K562 (cell line): ENCODE data around the gene BST1. TPM values are rescaled to one million over a fixed set of nuclear protein-coding genes. Genes with fewer than 3 reads are reported as not detected.

ENCODE experiments used
- ATAC-seq: fragments of 200-7000 bp; cut with Tn5 transposase; 3 replicates; pipeline ENCODE4 v1.9.1; 2020; ENCODE audit warnings: moderate library complexity
- BruUV-seq: library from RNA; stranded (reverse); fragments of 400-500 nt; replicated peaks from 2 replicates; lab custom pipeline; 2021; lab: Mats Ljungman, UMichigan
- CTCF ChIA-PET: fragments of 300-600 bp; formaldehyde crosslinking; extraction: SDS; loops from one replicate; lab custom pipeline; 2021; ENCODE audit warnings: low intra/inter-chr PET ratio; lab: Yijun Ruan, JAX
- POLR2A ChIA-PET: fragments of 300-600, 350-650 bp; sonication (Branson Sonifier 250); formaldehyde crosslinking; extraction: SDS; loops from one replicate; lab custom pipeline; 2021; ENCODE audit warnings: antibody characterized with exemption, inconsistent platforms; lab: Yijun Ruan, JAX
- DNase-seq, 4 experiments: peaks; one replicate each; pipeline versions ENCODE4 v3.0.0 to v3.0.0-alpha.2; 2011 to 2018; ENCODE audit warnings: low spot score in 3 of 4, mixed read lengths in 3 of 4; ENCODE audit errors: extremely low read depth in 1 of 4
- FAIRE-seq: peaks from 2 replicates; lab custom pipeline; 2011; peaks lifted over from hg19 to GRCh38; lab: Jason Lieb, UNC
- H2AFZ ChIP-seq: 2 replicates; pipeline ENCODE4 v1.6.0; 2011; ENCODE audit warnings: low read depth, low read length, control low read depth, inconsistent platforms
- H3K27ac ChIP-seq: fragments of 200-600 bp; 3 replicates; pipeline ENCODE4 v1.8.0; 2011; ENCODE audit warnings: low read depth, mild to moderate bottlenecking, control low read depth, inconsistent platforms, low read length, moderate library complexity, mixed read lengths; ENCODE audit errors: extremely low read depth
- H3K27me3 ChIP-seq, 2 experiments: fragments of 300-600 bp in 1 of 2; 2 replicates in 1 of 2; 3 replicates in 1 of 2; pipeline versions ENCODE4 v1.6.0 to v1.8.0; 2011; ENCODE audit warnings: inconsistent platforms in 2 of 2, low read length in 2 of 2, mild to moderate bottlenecking in 1 of 2, mixed read lengths in 1 of 2, moderate library complexity in 1 of 2; ENCODE audit not compliant: control insufficient read depth in 2 of 2, insufficient read depth in 2 of 2
- H3K36me3 ChIP-seq: fragments of 300-600 bp; 3 replicates; pipeline ENCODE4 v1.8.0; 2011; ENCODE audit warnings: mild to moderate bottlenecking, low read length, inconsistent platforms; ENCODE audit not compliant: control insufficient read depth, insufficient read depth
- H3K4me1 ChIP-seq, 2 experiments: fragments of 200-600 bp in 1 of 2; replicated peaks in 1 of 2; 2 replicates in 1 of 2; 3 replicates in 1 of 2; pipeline versions ENCODE4 v1.5.1 to v1.8.0; 2011; ENCODE audit warnings: inconsistent platforms in 2 of 2, low read length in 2 of 2, mild to moderate bottlenecking in 1 of 2, mixed read lengths in 1 of 2, moderate library complexity in 1 of 2; ENCODE audit not compliant: control insufficient read depth in 2 of 2, insufficient read depth in 2 of 2
- H3K4me2 ChIP-seq: 2 replicates; pipeline ENCODE4 v1.6.1; 2011; ENCODE audit warnings: low read length, control low read depth, inconsistent platforms, mixed read lengths; ENCODE audit not compliant: insufficient read depth
- H3K4me3 ChIP-seq: fragments of 200-600 bp; sonication (generic), shearing (Covaris generic); 2 replicates; pipeline ENCODE4 v1.5.1; 2016; ENCODE audit warnings: control low read depth, inconsistent platforms
- H3K79me2 ChIP-seq: fragments of 200-600 bp; 3 replicates; pipeline ENCODE4 v1.8.0; 2011; ENCODE audit warnings: low read length, inconsistent platforms; ENCODE audit not compliant: control insufficient read depth, insufficient read depth
- H3K9ac ChIP-seq, 2 experiments: 2 replicates each; pipeline versions ENCODE4 v1.6.0 to v1.6.1; 2011; ENCODE audit warnings: low read depth in 2 of 2, low read length in 2 of 2, control low read depth in 1 of 2, inconsistent platforms in 1 of 2, mild to moderate bottlenecking in 1 of 2, mixed read lengths in 1 of 2; ENCODE audit not compliant: insufficient read depth in 1 of 2
- H3K9me1 ChIP-seq: one replicate; pipeline ENCODE4 v1.6.0; 2011; ENCODE audit warnings: inconsistent platforms, mild to moderate bottlenecking, low read length, moderate library complexity; ENCODE audit not compliant: control insufficient read depth, insufficient read depth
- H3K9me3 ChIP-seq: replicated peaks from 2 replicates; pipeline ENCODE4 v1.5.1; 2011; ENCODE audit warnings: low read depth, low read length, inconsistent platforms; ENCODE audit not compliant: control insufficient read depth, insufficient read depth
- H4K20me1 ChIP-seq: replicated peaks from 2 replicates; pipeline ENCODE4 v1.6.1; 2011; ENCODE audit warnings: low read length, inconsistent platforms, mixed read lengths; ENCODE audit not compliant: control insufficient read depth, insufficient read depth
- BRCA1 ChIP-seq, 2 experiments: fragments of 450-650 bp in 1 of 2; sonication (generic) in 1 of 2; formaldehyde crosslinking in 1 of 2; IDR thresholded peaks; 2 replicates each; pipeline versions ENCODE4 v1.5.0 to v1.6.1; 2017 to 2020; ENCODE audit warnings: mild to moderate bottlenecking in 1 of 2, missing genetic modification reagents in 1 of 2
- CHD2 ChIP-seq: IDR thresholded peaks from 2 replicates; pipeline ENCODE4 v1.6.1; 2011; ENCODE audit warnings: low read depth, low read length
- EGR1 ChIP-seq: fragments of 450-650 bp; conservative IDR thresholded peaks from 2 replicates; pipeline ENCODE4 v1.6.1; 2017; ENCODE audit warnings: mild to moderate bottlenecking
- GTF2E2 ChIP-seq: fragments of 200-800 bp; sonication (Bioruptor generic); IDR thresholded peaks from 2 replicates; pipeline ENCODE4 v1.6.1; 2016; ENCODE audit warnings: missing genetic modification characterization, missing compliant biosample characterization
- ILF3 ChIP-seq: fragments of 450-650 bp; IDR thresholded peaks from 2 replicates; pipeline ENCODE4 v1.6.1; 2018; ENCODE audit warnings: antibody characterized with exemption, mild to moderate bottlenecking, moderate library complexity, borderline replicate concordance
- IRF1 ChIP-seq: sonication (generic); formaldehyde crosslinking; IDR thresholded peaks from 2 replicates; pipeline ENCODE4 v1.8.0; 2022; ENCODE audit warnings: missing genetic modification reagents, mild to moderate bottlenecking, borderline replicate concordance
- KDM2B ChIP-seq: fragments of 250-450 bp; sonication (Bioruptor Pico); IDR thresholded peaks from 2 replicates; pipeline ENCODE4 v1.8.0; 2021; ENCODE audit warnings: mild to moderate bottlenecking, moderate library complexity
- KHSRP ChIP-seq: fragments of 450-650 bp; IDR thresholded peaks from 2 replicates; pipeline ENCODE4 v1.6.1; 2017
- MCM2 ChIP-seq: fragments of 450-650 bp; IDR thresholded peaks from 2 replicates; pipeline ENCODE4 v1.6.1; 2017; ENCODE audit warnings: low read depth, mild to moderate bottlenecking
- MECOM ChIP-seq: fragments of 250-450 bp; sonication (Bioruptor Pico); IDR thresholded peaks from 2 replicates; pipeline ENCODE4 v1.8.0; 2022; ENCODE audit warnings: inconsistent platforms
- NBN ChIP-seq: fragments of 450-650 bp; IDR thresholded peaks from 2 replicates; pipeline ENCODE4 v1.6.1; 2016; ENCODE audit warnings: low read depth, mild to moderate bottlenecking
- NUFIP1 ChIP-seq: fragments of 450-650 bp; IDR thresholded peaks from 2 replicates; pipeline ENCODE4 v1.6.1; 2018; ENCODE audit not compliant: partially characterized antibody
- PHF20 ChIP-seq: fragments of 450-650 bp; IDR thresholded peaks from 2 replicates; pipeline ENCODE4 v1.6.1; 2018; ENCODE audit not compliant: partially characterized antibody
- RBM34 ChIP-seq: fragments of 200-400 bp; formaldehyde crosslinking; IDR thresholded peaks from 2 replicates; pipeline ENCODE4 v1.6.1; 2018; ENCODE audit warnings: low read length, borderline replicate concordance; ENCODE audit not compliant: insufficient read depth
- SAFB2 ChIP-seq: fragments of 200-400 bp; formaldehyde crosslinking; IDR thresholded peaks from 2 replicates; pipeline ENCODE4 v1.6.1; 2018; ENCODE audit warnings: borderline replicate concordance, low read length, low read depth, moderate library complexity; ENCODE audit not compliant: severe bottlenecking
- TEAD4 ChIP-seq, 2 experiments: sonication (generic) in 1 of 2; formaldehyde crosslinking in 1 of 2; IDR thresholded peaks; 2 replicates each; pipeline versions ENCODE4 v1.6.1 to v1.8.0; 2012 to 2022; ENCODE audit warnings: borderline replicate concordance in 1 of 2, inconsistent platforms in 1 of 2, low read length in 1 of 2, mild to moderate bottlenecking in 1 of 2, missing genetic modification reagents in 1 of 2
- ZNF584 ChIP-seq: fragments of 200-800 bp; sonication (Bioruptor generic); IDR thresholded peaks from 2 replicates; pipeline ENCODE4 v1.6.1; 2016; ENCODE audit warnings: low read depth, mild to moderate bottlenecking, missing genetic modification characterization, missing compliant biosample characterization
- ZSCAN32 ChIP-seq: fragments of 450-650 bp; formaldehyde crosslinking; IDR thresholded peaks from 2 replicates; pipeline ENCODE4 v1.4.0; 2020; ENCODE audit warnings: mild to moderate bottlenecking, moderate library complexity
- WGBS: fragments of 100-300 bp; shearing (Covaris generic); methylation state at CpG from one replicate; pipeline ENCODE4 v1.1.6; 2016; ENCODE audit warnings: low coverage, mixed read lengths; ENCODE audit not compliant: insufficient coverage; ENCODE audit errors: missing lambda C conversion rate; 5-methylcytosine and 5-hydroxymethylcytosine counted together
- in situ Hi-C: fragments of 300-500 bp; cut with MboI; formaldehyde crosslinking; loops from 4 replicates; pipeline ENCODE4 v1.15.0; 2018; ENCODE audit warnings: inconsistent platforms, mixed read lengths
- intact Hi-C: fragments of 100-400 bp; cut with micrococcal nuclease; formaldehyde crosslinking; loops from 2 replicates; pipeline ENCODE4 v1.14.2; 2022
- polyA plus RNA-seq, 8 experiments: library from polyadenylated mRNA; depleted of rRNA in 4 of 8; stranded (reverse) in 5 of 8; unstranded in 3 of 8; fragments of >200 nt; fragmentation: Nextera tagmentation in 2 of 8; fragmentation: Illumina TruSeq in 1 of 8; extraction: Ambion mirVana in 2 of 8; extraction: Trizol in 1 of 8; gene quantifications; 2 replicates each; pipeline versions ENCODE4 v1.2.1 to v1.2.3, GENCODE V29; 2011 to 2014; ENCODE audit warnings: inconsistent platforms in 1 of 8, missing spikeins in 1 of 8
- total RNA-seq, 7 experiments: library from RNA; depleted of rRNA in 6 of 7; stranded (reverse); fragments of >200 nt in 6 of 7; fragmentation: Illumina TruSeq in 2 of 7; extraction: Trizol in 2 of 7; gene quantifications; 2 replicates each; pipeline versions ENCODE4 v1.2.1 to v1.2.3, GENCODE V29; 2011 to 2021; ENCODE audit warnings: low replicate concordance in 1 of 7
- TF ChIP-seq, protein P1 (sequence below): fragments of 200-800 bp; sonication (Bioruptor generic); IDR thresholded peaks from 2 replicates; pipeline ENCODE4 v1.6.1; 2017; ENCODE audit warnings: missing genetic modification characterization, missing compliant biosample characterization

The BST1 gene
- total and polyA plus RNA-seq, 9 of the 15 experiments (the other 6 are each of a cell fraction or from before 2014, with no cell fraction given): 0.04 to 0.38 (median 0.07) TPM; not detected in 6

GRCh38 chr4:15667006-15667405 lies 35.9 kb upstream of the BST1 start:
- H3K4me3 ChIP-seq: no peak overlapping the region
- ATAC-seq: no peak
- no peak overlapping the region for H3K4me2 ChIP-seq
- no peaks in the 10 kb centered on the region for H3K27me3 ChIP-seq
- H2AFZ ChIP-seq: no peak overlapping the region
- BruUV-seq: no TSS peak
- no peaks in the 10 kb centered on the region for H4K20me1 ChIP-seq
- no peak for DNase-seq
- no peak for FAIRE-seq
- POLR2A ChIA-PET: interaction anchor here (0.5 kb wide), 1 partner anchor 12 kb away, joined by 3 read pairs; the partner anchor contains the start of gene FBXL5
- intact Hi-C loops (no loop called here), in situ Hi-C loops (loop anchor here (25.0 kb wide), 1 partner anchor 655 kb away; the partner anchor contains the start of gene CPEB2)
- H3K9me3 ChIP-seq: no peaks in the 10 kb centered on the region
- TF ChIP-seq PHF20 (no peak), KHSRP (no peak), ZSCAN32 (CRISPR knock-in tag) (no peak), CHD2 (no peak), IRF1 (no peak), GTF2E2 (tag) (no peak), ZNF584 (no peak), SAFB2 (no peak), MECOM (CRISPR knock-in tag) (no peak), NBN (no peak), EGR1 (no peak), ILF3 (no peak), BRCA1 (IDR thresholded peaks at IDR 0.05) (no peak), BRCA1 (CRISPR knock-in tag; IDR thresholded peaks at IDR 0.05) (no peak), RBM34 (no peak), MCM2 (no peak), NUFIP1 (no peak), KDM2B (CRISPR knock-in tag) (no peak), TEAD4 (IDR thresholded peaks at IDR 0.05; ENCODE audit: low read length) (no peak), TEAD4 (CRISPR knock-in tag; IDR thresholded peaks at IDR 0.05; ENCODE audit: borderline replicate concordance) (no peak)
- TF ChIP-seq, protein P1, sequence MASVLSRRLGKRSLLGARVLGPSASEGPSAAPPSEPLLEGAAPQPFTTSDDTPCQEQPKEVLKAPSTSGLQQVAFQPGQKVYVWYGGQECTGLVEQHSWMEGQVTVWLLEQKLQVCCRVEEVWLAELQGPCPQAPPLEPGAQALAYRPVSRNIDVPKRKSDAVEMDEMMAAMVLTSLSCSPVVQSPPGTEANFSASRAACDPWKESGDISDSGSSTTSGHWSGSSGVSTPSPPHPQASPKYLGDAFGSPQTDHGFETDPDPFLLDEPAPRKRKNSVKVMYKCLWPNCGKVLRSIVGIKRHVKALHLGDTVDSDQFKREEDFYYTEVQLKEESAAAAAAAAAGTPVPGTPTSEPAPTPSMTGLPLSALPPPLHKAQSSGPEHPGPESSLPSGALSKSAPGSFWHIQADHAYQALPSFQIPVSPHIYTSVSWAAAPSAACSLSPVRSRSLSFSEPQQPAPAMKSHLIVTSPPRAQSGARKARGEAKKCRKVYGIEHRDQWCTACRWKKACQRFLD: no peak
- 80% methylated on average over 4 of the region's 4 CpGs for WGBS
- H3K27ac ChIP-seq: no peak overlapping the region
- no peaks in the 10 kb centered on the region for H3K79me2 ChIP-seq
- peaks cover 12% of the 10 kb centered on the region; the same call in 1 of the 3 replicates for H3K36me3 ChIP-seq
- no peaks in the 10 kb centered on the region for H3K9me1 ChIP-seq
- H3K4me1 ChIP-seq: no peaks in the 10 kb centered on the region
- H3K9ac ChIP-seq: no peak overlapping the region
- CTCF ChIA-PET: no interaction called here
